T-helper 2 cell (primary cell): ENCODE measurements around the gene ERN1.
"Not testable (repeated sequence)": the region's sequence is repeated elsewhere in the genome, so short reads cannot be mapped to it uniquely, and the experiment has no call there.

Source experiments
- DNase-seq, 5 experiments: peaks; one replicate each; pipeline versions ENCODE4 v3.0.0 to v3.0.0-alpha.2; 2012 to 2022

ERN1 gene

DNA sequence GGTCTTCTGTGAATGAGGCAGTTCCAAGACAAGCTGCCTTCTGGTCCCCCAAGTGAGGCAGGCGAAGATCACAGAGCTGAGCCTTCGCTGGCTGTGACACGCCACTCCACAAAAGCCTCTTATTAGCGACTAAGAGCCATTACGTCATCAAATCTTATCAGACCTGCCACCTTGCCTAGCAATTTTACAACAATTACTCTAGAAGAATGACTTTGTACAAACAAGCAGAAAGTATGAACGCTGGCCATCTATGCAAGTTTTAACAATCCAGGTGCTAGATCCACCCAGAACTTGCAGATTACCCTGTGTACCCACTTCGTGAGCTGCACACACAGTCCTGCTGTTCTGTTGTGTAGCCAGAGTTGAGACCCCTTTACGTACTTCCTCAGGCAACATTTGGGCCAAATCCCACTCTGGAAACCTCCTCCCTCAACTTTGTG, 105.7 kb downstream of the ERN1 start:
- DNase-seq, result peak in 1 of 5 experiments; percentile 49

DNA sequence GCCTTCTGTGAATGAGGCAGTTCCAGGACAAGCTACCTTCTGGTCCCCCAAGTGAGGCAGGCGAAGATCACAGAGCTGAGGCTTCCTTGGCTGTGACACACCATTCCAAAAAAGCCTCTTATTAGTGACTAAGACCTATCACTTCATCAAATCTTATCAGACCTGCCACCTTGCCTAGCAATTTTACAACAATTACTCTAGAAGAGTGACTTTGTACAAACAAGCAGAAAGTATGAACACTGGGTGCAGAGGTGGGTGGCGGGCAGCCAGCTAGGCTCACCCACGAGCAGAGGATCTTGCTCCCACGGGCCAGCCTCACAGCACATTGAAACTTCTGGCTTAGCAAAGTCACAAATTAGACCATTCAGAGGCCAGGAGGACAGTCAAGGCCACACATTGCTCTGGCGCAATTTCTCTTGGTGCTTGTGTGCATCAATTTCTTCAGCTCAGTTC, 107.3 kb downstream of the ERN1 start:
- DNase-seq, result no peak

DNA sequence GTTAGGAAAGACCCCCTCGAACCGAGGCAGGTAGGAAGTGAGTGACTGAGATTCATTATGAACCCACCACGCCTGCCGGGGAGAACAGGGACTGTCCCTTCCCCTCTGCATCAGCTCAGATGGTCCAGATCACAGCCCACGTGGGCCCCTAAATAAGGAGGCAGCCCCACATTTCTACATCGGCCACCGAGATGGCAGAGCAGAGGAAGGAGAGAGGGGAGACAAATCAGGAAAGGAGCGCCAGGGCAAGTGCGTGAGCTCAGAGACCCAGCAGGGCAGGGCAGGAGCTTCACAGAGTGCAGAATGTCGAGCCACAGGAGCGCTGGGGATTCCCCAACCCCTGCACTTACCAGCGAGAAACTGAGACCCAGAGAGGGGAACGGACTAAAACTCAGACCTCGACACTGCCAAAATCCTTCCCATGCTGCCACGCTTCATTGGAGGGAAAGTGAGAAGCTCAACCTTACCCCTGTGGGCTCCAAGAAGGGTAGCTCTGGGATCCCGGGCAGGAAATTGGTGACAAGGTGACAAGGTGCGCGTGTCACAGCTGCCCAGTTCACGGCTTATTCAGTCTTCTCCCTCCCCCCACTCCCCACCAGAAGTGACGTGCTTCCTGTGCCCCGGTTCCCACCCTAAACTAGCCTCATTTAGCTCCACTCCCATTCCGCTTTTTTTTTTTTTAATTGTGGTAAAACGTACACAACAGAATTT, 109.7 kb downstream of the ERN1 start, which contains the start of gene ICAM2:
Gene ICAM2, minus strand, starts transcription at position 578 of the 711 bp plus-strand sequence. CDS start 13,942 bp downstream, outside the sequence.
- peak; percentile 68 to 99 (median 90) for DNase-seq

DNA sequence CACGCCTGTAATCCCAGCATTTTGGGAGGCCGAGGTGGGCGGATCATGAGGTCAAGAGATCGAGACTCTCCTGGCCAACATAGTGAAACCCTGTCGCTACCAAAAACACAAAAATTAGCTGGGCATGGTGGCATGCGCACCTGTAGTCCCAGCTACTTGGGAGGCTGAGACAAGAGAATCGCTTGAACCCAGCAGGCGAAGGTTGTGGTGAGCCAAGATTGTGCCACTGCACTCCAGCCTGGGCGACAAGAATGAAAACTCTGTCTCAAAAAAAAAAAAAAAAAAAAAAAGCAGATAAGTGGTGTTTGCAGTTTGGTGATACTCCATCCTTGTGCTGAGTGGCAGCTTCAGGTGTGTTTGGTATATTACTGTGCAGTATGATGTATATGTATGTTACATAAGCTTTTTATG, 110.4 kb downstream of the ERN1 start:
- peak in 2 of 5 experiments; percentile 17 to 70 for DNase-seq

DNA sequence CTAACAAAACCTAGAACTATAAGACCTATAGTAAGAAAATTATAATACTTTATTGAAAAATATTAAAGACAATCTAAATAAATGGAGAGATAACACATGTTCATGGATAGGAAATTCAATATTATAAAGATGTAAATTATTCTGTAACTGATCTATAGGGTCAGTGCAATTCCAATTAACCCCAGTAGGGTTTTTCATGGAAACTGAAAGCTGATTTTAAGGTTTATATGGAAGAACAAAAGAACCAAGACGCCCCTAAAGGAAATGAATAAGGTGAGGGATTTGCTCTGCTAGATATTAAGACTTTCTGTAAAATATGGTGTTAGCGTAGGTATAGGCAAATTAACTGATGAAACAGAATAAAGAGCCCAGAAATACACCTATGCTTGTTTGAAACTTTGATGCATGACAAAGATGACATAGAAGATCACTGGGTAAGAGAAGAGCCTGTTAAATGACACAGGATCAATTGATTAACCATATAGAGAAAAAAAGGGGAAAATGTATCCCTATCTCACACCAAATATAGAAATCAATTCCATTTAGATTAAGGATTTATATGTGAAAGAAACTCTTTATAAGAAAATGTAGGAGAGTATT, 112.5 kb downstream of the ERN1 start:
- DNase-seq, result no peak

DNA sequence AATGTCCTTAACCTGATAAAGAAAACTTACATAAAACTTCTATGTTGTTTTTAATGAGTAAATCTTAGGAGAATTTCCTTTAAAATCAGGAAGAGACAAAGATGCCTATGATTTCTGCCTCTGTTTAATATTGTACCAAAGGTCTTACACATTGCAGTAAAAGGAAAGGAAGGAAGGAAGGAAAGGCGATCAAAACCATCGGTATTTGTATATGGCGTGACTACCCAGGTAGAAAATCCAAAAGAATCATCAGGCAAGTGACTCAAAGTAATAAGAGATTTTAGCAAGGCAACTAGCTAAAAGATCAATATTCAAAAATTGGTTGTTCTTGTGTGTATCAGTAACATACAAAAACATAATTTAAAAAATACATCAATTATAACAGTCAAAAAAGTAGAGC, 113.0 kb downstream of the ERN1 start:
- no peak for DNase-seq

DNA sequence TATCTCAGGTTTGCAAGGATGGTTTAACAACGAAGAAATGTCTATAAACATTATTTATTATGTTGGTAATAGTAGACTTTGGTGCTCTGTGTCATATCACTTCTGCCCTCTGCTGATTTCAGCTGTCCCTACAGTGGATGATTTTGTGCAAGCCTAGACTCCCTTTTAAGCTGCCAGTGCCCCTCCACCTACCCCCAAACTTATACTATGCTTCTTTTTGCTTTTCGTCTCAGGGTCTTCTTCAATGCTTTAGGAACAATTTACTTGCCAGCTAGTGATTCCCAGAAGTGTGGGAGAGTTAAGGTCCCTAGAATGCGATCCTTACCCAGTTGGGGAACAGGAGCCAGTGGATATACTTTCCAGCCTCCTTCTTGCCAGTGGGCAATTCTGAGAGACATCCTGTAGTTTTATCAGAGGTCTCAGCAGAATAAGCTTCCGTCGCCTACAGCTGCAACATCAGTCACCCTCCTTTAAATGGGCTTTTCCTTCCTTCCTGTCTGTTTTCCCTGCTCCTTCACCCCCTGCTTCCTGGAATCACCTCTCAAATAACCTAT, 113.6 kb downstream of the ERN1 start:
- DNase-seq, result peak in 1 of 5 experiments; percentile 58

DNA sequence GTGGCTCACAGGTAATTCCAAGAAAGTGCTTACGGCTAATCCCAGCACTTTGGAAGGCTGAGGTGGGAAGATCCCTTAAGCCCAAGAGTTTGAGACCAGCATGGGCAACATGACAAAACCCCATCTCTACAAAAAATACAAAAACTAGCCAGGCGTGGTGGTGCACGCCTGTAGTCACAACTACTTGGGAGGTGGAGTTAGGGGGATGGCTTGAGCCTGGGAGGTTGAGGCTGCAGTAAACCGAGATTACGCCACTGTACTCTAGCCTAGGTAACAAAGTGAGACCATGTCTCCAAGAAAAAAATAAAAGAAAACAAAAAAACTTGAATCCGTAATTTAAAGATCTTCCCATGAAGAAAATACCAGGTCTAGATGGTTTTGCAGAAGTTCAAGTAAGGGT, 114.5 kb downstream of the ERN1 start:
- DNase-seq, result no peak

DNA sequence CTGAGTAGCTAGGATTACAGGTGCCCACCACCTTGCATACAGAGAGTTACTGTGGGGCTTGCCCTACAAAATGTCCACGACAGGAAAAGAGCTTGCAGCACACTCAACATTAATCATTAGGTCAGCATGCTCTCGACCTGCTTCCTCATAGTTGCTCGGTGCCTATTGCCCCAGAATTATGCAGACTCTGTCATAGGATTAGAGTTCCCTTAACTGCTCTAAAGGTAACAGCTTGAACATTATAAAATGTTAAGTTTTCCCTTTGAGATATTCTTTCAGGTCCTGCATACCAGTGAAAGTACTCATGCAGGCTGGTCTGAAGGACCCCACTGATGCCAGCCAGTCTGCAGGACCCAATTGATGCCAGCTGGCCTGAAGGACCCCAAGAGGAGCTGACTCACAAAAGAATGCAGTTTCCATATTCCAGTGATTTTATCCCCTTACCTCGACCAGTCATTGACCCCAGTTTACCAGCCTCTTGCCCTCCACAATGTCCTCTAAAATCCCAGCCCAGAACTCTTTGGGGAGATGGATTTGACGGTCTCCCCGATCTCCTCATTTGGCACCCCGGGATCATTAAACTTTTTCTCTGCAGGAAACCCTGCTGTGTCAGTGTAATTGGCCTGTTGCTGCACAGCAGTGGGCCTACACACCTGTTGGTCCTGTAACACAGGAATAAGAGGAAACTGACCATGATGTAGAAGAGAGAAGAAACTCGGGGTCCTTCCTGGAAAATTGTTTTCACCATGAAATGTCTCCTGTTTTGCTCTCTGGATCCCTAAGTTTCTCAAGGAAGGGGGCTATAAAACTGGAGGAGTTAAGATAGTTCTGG, 120.2 kb downstream of the ERN1 start:
- no peak for DNase-seq

DNA sequence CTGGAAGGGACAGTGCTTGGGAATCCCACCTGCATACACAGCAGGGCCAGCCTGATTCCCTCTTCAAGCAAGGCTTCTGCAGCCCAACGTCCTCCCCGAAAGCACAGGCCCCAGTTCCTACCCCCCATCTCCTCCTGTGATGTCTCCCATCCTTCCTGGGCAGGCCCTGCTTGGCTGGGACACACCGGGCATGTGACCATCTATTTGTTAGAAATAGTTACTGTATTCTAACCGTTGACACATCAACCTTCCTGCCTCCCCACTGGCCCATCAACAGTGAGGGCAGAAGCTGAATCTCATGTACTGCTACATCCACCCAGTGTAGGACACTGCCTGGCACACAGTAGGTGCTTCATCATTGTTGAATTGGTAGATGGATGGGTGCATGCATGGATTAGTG, 121.1 kb downstream of the ERN1 start:
- DNase-seq, result no peak

DNA sequence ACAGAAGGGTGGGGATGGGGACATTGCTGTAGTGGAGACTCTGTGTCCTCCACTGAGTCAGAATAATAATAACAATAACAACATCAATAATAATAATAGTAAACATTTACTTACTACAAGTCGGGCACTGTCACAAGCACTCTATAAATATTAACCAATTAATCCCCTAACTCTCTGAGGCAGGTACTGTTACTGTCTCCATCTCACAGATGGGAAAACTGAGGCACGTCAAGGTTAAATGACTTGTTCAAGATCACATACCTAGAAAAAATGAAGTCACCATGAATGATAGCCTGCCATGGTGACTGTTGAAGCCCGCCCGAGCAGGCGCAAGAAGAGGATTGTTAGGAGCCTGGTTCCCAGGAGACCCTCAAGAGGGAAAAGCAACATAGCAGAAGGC, 121.6 kb downstream of the ERN1 start:
- no peak for DNase-seq

DNA sequence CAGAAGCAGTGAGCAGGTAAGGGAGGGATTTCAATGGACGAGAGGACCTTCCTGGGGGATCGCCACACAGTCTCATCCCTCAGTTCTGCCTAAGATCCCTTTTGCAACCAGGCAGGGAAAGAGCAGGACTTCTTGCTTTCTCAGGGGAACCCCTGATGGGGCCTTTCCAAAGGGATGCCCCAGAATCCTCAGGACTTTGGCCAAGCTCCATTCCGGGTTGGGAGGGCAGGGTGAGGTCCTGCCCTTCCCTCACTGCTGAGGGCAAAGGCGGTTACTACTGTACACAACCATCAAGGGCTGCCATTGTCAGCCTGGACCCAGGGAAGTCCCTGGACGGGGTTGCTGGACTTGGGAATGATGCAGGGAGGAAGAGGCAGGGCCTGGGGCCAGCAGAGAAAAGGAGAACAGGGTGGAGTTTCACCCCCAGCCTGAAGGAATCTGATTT, 122.1 kb downstream of the ERN1 start:
- DNase-seq, result no peak

DNA sequence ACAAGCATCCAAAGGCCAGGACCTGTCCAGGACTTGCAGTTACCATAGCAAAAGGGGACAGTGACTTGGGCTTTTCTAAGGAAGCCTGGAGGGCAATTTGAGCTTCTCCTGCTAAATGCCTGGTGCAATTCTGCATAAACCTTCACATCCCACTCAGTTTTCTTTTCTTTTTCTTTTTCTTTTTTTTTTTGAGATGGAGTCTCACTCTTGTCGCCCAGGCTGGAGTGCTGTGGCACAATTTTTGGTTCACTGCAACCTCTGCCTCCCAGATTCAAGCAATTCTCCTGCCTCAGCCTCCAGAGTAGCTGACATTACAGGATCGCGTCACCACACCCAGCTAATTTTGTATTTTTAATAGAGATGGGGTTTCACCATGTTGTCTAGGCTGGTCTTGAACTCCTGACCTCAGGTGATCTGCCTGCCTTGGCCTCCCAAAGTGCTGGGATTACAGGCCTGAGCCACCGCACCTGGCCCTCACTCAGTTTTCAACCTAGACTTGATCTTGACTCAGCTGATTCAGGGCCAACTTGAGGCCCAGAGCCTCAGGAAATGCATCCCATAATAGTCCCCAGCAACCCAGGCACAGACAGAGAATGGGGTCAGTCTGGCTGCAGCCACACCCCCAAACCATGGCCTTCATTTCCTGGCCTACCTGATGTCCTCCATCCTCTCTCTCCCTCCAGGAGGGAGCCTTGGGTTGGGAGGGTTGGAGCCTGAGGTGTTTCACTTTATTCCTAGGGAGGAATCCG, 122.7 kb downstream of the ERN1 start:
- not testable (repeated sequence) for DNase-seq

DNA sequence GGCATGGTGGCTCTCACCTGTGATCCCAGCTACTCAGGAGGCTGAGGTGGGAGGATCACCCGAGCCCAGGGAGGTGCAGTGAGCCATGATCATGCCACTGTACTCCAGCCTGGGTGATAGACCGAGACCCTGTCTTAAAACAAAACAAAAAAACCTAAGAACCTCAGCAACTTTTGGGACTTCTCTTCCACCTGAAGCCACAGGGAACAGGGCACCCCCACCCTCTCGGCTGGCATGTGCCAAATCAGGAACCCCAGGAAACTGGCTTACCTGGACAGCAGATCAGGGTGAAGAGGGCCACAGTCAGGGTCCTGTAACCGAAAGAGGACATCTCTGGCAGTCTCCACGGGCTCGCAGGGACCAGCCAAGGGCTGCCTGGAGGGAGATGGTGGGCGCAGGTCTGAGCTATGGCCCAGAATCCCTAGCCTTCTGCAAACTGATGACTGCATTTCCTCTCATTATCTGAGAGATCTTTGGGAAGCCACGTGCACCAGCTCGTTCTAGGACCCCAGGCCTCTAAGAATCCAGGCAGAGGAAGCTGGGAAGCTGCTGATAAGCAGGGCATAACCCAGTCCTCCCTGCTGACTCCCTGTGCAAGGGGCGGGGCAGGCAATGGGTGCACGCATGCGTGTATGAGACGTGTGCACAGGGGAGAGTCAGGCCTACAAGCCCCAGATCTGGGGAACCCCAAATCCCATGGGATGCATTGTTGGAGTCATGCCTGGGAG, 123.4 kb downstream of the ERN1 start:
- DNase-seq, result no peak

DNA sequence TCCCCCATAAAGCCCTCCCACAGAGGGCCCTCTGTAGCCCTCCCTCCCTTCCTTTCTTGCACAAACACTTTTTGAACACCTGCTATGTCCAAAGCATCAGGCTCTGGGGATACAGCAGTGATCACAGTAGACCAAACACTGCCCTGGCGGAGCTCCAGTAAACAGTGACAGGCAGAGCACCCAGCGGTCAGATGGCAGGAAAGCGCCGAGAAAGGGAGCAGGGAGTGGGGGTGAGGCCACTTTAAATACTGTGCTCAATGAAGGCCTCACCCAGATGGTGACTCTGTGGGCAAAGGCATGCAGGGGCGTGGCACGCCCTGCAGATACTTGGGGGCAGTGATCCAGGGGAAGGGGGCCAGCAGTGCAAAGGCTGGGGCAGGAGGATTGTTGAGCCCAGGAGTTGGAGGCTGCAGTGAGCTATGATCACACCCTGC, 124.2 kb downstream of the ERN1 start:
- DNase-seq, result no peak

DNA sequence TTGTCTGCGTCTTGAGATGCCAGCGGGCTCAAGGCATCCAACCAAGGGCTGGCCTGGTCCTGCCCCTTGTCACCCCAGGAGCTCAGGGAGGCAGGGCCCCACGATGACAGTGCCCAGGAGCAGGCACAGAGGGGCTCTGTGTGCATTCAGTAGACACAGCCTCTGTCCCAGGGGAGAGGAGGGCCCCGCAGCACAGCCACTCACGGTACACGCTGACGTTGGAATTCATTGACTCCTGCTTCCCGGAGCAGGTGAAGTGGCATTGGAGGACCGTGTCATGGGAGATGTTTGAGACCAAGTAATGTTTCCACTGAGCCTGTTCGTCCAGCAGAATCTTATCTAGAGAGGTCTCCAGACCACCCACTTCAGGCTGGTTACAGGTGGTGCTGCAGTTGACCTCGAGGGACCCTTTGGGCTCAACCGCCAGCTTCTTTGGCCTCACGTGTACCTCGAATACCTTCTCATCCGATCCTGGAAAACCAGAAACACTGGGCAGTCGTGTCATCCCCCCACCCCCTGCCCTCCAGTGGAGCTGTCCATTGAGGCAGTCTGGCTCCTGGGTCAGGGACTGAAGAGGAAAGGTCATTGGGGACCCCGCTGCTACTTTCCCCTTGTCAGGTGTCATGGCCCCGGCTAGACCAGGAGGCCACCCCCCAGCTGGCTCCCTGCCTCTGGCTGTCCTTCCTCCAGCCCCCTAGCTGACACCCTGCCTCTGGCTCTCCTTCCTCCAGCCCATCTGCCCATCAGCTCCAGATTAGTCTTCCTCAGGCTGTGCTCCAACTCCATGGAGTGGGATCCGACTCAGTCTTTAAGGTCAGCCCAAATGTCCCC, 124.8 kb downstream of the ERN1 start:
- no peak for DNase-seq

DNA sequence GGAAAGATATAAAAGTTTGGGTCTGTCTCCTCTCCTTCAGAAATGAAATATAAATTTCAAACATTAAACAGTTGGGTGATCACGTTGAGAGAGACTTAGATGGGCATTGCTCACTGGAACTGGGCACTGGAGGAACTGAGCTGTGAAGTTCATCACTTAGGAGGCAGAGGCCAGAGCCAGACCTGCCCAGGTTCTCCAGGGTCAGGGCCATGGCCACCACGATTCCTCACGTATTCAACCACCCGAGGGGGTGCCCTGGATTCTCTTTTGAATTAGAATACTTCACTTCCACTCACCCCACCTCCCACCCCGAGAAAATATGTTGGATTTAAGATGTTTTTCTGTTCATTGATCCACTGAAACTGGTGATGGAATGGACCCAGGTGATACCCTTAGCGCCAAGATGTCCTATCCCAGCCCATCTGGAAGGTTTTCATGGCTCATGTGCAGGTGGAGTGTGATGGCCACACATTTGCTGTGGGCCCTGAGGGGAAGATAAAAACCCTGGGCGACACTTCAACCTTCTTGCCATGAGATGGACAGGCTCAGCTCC, 125.7 kb downstream of the ERN1 start:
- DNase-seq, result no peak

DNA sequence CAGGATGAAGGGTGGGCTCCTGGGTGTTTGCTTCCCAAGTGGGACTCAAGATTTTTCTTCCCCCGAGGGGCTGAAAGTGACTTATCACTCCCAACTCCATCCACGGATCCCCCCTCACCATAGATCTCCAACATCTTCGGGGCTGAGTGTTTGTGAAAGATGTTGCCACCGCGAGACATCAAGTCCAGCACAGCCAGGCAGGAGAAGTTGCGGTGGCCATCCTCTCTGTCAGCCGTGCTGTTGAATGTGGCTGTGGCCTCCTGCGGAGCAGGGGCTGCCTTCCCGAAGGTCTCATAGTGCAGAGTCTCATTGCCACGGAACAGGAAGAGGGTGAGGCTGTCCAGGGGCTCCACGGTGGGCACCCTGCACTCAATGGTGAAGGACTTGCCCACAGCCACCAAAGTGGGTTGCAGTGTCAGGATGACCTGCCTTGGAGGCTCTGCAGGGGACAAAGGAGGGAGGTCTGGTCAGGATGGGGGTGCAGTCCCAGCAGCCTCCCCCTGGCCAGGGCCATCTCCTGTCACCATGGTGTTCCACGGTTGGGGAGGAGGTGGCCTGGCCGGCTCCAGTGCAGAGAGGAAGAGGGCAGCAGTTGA, 126.3 kb downstream of the ERN1 start:
- DNase-seq, result no peak

DNA sequence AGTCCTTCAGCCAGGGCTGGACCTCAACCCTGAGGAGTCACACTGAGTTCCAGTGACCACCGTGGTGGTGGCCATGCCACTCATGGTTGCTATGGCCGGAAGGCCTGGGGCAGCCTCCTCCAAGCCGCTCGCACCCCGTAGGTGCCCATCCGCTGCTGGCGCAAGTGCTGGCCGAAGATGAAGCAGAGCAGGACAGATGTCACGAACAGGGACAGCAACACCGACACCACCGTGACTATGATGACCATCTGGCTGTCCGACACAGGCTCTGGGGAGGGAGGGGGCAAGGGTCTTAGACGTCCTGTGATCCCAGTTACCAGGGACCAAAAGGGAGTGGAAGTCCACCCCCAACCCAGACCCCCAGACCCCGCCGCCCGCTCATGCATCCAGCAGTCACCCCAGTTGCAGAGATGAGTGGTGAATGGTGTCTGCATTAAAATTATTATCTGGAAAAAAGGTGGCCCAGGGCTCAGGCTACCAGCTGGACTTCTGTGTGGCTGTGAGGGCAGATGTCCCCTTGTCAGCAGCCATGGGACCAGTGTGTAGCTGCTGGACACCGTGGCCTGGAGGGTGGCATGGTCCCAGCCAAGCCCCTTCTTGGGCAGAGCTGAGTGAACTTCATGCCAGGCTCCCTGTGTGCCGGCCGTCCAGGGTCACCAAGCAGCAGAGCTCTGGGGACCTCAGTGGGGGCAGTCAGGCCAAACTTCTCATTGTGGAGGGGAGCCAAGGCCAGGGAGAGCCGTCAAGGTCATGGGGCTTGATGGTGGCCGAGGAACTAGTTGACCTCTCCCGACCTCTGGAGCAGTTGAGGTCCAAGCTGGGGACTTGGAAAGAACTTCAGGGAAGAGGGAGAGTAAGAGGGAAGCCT, 127.1 kb downstream of the ERN1 start:
- no peak for DNase-seq
